Ishikawa (cell line): ENCODE results near the gene PARD3B.

Experiments used
- CEBPB ChIP-seq: IDR thresholded peaks from 2 replicates; pipeline ENCODE4 v1.6.1; 2012
- CREB1 ChIP-seq: IDR thresholded peaks from 2 replicates; pipeline ENCODE4 v1.6.1; 2012; ENCODE audit warnings: low read depth
- EGR1 ChIP-seq: IDR thresholded peaks from 2 replicates; pipeline ENCODE4 v1.6.1; 2012
- EP300 ChIP-seq: IDR thresholded peaks from 2 replicates; pipeline ENCODE4 v1.6.1; 2012; ENCODE audit warnings: borderline replicate concordance
- FOXM1 ChIP-seq: IDR thresholded peaks from 2 replicates; pipeline ENCODE4 v1.6.1; 2012; ENCODE audit warnings: low read depth, borderline replicate concordance
- MAX ChIP-seq: IDR thresholded peaks from 2 replicates; pipeline ENCODE4 v1.6.1; 2012
- NFIC ChIP-seq: IDR thresholded peaks from 2 replicates; pipeline ENCODE4 v1.6.1; 2012
- RAD21 ChIP-seq: IDR thresholded peaks from 2 replicates; pipeline ENCODE4 v1.6.1; 2012; ENCODE audit warnings: low read depth
- REST ChIP-seq: IDR thresholded peaks from 2 replicates; pipeline ENCODE4 v1.6.1; 2012; ENCODE audit warnings: low read depth, mild to moderate bottlenecking
- TAF1 ChIP-seq: IDR thresholded peaks from 2 replicates; pipeline ENCODE4 v1.6.1; 2012; ENCODE audit warnings: low read depth, mild to moderate bottlenecking
- TCF12 ChIP-seq: IDR thresholded peaks from 2 replicates; pipeline ENCODE4 v1.6.1; 2012; ENCODE audit warnings: low read depth
- TEAD4 ChIP-seq: IDR thresholded peaks from 2 replicates; pipeline ENCODE4 v1.6.1; 2012
- USF1 ChIP-seq: IDR thresholded peaks from 2 replicates; pipeline ENCODE4 v1.6.1; 2012
- YY1 ChIP-seq: IDR thresholded peaks from 2 replicates; pipeline ENCODE4 v1.6.1; 2012; ENCODE audit warnings: low read depth
- ZBTB7A ChIP-seq: IDR thresholded peaks from 2 replicates; pipeline ENCODE4 v1.6.1; 2012; ENCODE audit warnings: low read depth

PARD3B gene

GRCh38 chr2:204891739-204892138 lies 346.5 kb downstream of the PARD3B start:
- TF ChIP-seq MAX (no peak), FOXM1 (no peak), RAD21 (no peak), TAF1 (no peak), USF1 (no peak)

DNA sequence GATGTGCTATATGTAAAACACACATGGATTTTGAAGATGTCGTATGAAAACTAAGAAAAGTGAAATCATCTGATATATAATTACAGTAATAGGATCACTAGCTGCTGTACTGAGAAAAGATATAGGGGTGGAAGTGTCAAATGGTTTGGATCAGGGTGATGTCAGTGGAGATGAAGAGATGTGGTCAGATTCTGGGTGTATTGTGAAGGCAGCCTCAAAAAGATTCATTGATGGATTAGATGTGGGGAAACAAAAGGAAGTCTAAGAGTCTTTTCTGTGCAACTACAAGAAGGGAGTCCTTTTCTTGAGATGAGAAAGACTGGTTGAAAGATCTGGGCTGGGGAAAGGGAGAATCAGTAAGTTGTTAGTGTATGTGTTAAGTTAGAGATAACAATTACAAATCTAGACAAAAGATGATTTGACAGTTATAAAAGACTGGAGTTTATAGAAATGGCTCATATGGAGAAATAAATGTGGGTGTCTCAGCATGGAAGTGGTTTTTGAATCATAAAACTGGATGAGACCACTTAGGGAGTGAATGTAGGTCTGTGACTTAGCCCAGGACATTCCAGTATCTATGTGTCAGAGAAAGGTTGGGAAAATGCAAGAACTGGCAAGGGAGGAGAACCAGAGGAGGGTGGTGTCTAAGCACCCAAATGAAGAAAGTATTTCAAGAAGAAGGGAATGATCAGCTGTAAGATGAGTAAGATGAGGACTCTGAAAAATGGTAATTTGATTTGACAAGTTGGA lies 347.4 kb downstream of the PARD3B start:
- TF ChIP-seq MAX (no peak), EP300 (no peak), TAF1 (no peak), ZBTB7A (no peak), NFIC (no peak), REST (no peak), EGR1 (no peak), FOXM1 (no peak), TEAD4 (no peak), TCF12 (no peak), YY1 (no peak)

- TF ChIP-seq TCF12 (no peak), CEBPB (no peak), MAX (no peak), RAD21 (no peak), EP300 (no peak), FOXM1 (no peak), TEAD4 (no peak), CREB1 (no peak)
Observed at GRCh38 chr2:204896146-204896545, 350.9 kb downstream of the PARD3B start.

DNA sequence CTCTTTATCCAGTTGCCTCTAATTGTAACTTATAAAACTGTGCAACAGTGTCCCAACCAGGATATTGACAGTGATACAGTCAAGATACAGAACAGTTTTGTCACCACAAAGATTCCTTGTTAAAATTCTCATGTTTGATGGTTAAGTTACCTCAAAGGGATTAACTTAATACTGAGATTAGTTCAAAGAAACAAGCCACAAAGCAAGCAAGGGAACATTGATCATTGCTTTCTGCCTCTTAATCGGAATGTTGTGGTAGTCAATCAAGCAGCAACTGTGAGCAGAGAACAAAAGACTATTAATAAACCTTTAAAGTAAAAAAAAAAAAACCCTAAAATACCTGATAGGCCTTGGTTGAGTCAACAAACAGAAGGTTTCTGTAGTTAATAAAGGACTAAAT lies 352.3 kb downstream of the PARD3B start:
- no peak for TF ChIP-seq RAD21
- TF ChIP-seq FOXM1: no peak
- TF ChIP-seq TEAD4: no peak
- TF ChIP-seq USF1: no peak
- no peak for TF ChIP-seq REST
- no peak for TF ChIP-seq MAX
- no peak for TF ChIP-seq YY1
- no peak for TF ChIP-seq CEBPB

GRCh38 chr2:204898928-204899640 lies 353.8 kb downstream of the PARD3B start:
- TF ChIP-seq ZBTB7A (no peak), FOXM1 (no peak), EGR1 (no peak), CEBPB (peak; percentile 38; the same call in 1 of the 2 replicates)

- TF ChIP-seq EGR1: no peak
- TF ChIP-seq RAD21: no peak
- TF ChIP-seq TEAD4: no peak
- no peak for TF ChIP-seq CEBPB
- TF ChIP-seq YY1: no peak
- TF ChIP-seq ZBTB7A: no peak
- TF ChIP-seq EP300: no peak
- TF ChIP-seq REST: no peak
- TF ChIP-seq CREB1: no peak
Observed at GRCh38 chr2:204899983-204900382, 354.7 kb downstream of the PARD3B start.
